Uterus (tissue), 2 donors: Measurements from ENCODE around the gene ADCY5.

Experiments used
- CTCF ChIP-seq, 4 experiments: fragments of 200-600 bp in 2 of 4; fragments of 450-650 bp in 2 of 4; sonication (generic) in 2 of 4; IDR thresholded peaks; one replicate each; pipeline ENCODE4 v1.5.1; 2016 to 2019; ENCODE audit warnings: antibody characterized with exemption in 4 of 4, mild to moderate bottlenecking in 2 of 4, moderate library complexity in 1 of 4
- POLR2A ChIP-seq, 2 donors: fragments of 450-650 bp; IDR thresholded peaks; one replicate each; pipeline ENCODE4 v1.6.1; 2016; ENCODE audit warnings: antibody characterized with exemption in 2 of 2, mild to moderate bottlenecking in 1 of 2, moderate library complexity in 1 of 2

DNA sequence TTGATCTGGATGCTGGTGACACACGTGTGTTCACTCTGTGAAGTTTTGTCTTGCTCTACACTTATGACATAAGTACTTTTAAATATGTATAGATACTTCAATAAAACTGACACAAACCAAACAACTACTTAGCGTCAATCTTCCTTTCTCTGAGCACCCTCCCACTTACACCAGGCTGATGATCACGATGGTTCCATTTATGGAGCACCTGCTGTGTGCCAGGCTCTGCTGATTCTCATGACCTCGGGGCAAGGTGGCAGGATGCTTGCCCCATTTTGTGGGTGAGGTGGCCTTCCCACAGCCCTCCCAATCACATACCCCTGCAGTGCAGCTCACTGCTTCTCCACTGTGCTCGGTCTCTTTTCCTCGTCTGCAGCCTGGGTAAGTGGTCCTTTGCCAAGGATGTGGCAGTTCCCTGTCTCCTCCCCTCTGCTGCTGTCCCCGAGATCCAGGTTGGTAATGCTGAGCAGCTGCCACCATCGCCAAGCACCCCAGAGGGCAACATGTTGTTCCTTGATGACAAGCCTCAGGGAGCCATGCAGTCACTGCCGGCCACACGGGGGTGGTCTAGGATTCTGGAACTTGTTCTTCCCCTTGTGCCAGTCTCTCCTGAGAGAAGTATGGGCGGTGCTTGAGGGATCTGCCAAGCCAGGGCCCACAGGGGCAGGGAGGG, 20.6 kb upstream of the ADCY5 start:
- TF ChIP-seq CTCF (IDR thresholded peaks at IDR 0.05): no peak
- no peak for TF ChIP-seq POLR2A (IDR thresholded peaks at IDR 0.05)
